Heart right ventricle (tissue), 16 donors: Measurements from ENCODE around the gene HBM. TPM values are rescaled to one million over a fixed set of nuclear protein-coding genes. Genes with fewer than 3 reads are reported as not detected.
A peak's percentile ranks its signal among the peaks of the same experiment; 100 is the strongest.
"Not testable (repeated sequence)": the region's sequence is repeated elsewhere in the genome, so short reads cannot be mapped to it uniquely, and the experiment has no call there.

Source experiments
- ATAC-seq, 8 donors: fragments of 200-7000 bp; cut with Tn5 transposase; one replicate each; pipeline ENCODE4 v1.9.1; 2020; ENCODE audit warnings: mild to moderate bottlenecking in 8 of 8, moderate library complexity in 8 of 8, moderate number of reproducible peaks in 1 of 8
- DNase-seq, 2 donors: peaks; one replicate each; pipeline ENCODE4 v3.0.0-alpha.2; 2020
- H3K27ac ChIP-seq, 10 donors: fragments of 200-600 bp; sonication (generic) in 2 of 10; one replicate each; pipeline versions ENCODE4 v1.5.0 to v1.8.0; 2020 to 2022; ENCODE audit warnings: mild to moderate bottlenecking in 3 of 10
- H3K27me3 ChIP-seq, 7 donors: fragments of 200-600 bp; one replicate each; pipeline ENCODE4 v1.8.0; 2021 to 2022; ENCODE audit warnings: mild to moderate bottlenecking in 2 of 7
- H3K36me3 ChIP-seq, 9 donors: fragments of 200-600 bp; sonication (generic) in 1 of 9; one replicate each; pipeline versions ENCODE4 v1.5.0 to v1.8.0; 2020 to 2022; ENCODE audit warnings: mild to moderate bottlenecking in 2 of 9
- H3K4me1 ChIP-seq, 9 donors: fragments of 200-600 bp; sonication (generic) in 1 of 9; one replicate each; pipeline versions ENCODE4 v1.5.0 to v1.8.0; 2020 to 2022; ENCODE audit warnings: mild to moderate bottlenecking in 4 of 9
- H3K4me3 ChIP-seq, 10 donors: fragments of 200-600 bp; sonication (generic) in 2 of 10; one replicate each; pipeline versions ENCODE4 v1.5.0 to v1.8.0; 2020 to 2022; ENCODE audit warnings: mild to moderate bottlenecking in 7 of 10, moderate library complexity in 2 of 10
- H3K9me3 ChIP-seq, 11 donors: fragments of 200-600 bp in 10 of 11; sonication (generic) in 2 of 11; one replicate each; pipeline versions ENCODE4 v1.5.0 to v1.8.0; 2013 to 2022; ENCODE audit warnings: mild to moderate bottlenecking in 2 of 11, control low read depth in 1 of 11, moderate library complexity in 1 of 11
- CTCF ChIP-seq, 9 donors: fragments of 200-600 bp; sonication (generic) in 2 of 9; IDR thresholded peaks; one replicate each; pipeline versions ENCODE4 v1.5.0 to v1.8.0; 2021 to 2022; ENCODE audit warnings: antibody characterized with exemption in 9 of 9, mild to moderate bottlenecking in 5 of 9, moderate library complexity in 1 of 9
- WGBS, 2 donors: extraction: QIAGEN DNeasy Blood & Tissue Kit; methylation state at CpG; one replicate each; pipeline ENCODE4 v1.1.7; 2013; ENCODE audit warnings: inconsistent platforms in 1 of 2; 5-methylcytosine and 5-hydroxymethylcytosine counted together
- intact Hi-C, 10 donors: fragments of 100-400 bp; cut with DNase I; formaldehyde crosslinking; loops; one replicate each; pipeline versions ENCODE4 v1.11.1 to v1.14.2; 2022
- polyA plus RNA-seq, 2 donors: library from polyadenylated mRNA; stranded (reverse); fragments of 200-250 nt; gene quantifications; one replicate each; pipeline ENCODE4 v1.2.3, GENCODE V29; 2013
- total RNA-seq, 10 donors: library from RNA; stranded (reverse); fragmentation: NEBNext Ultra II Directional in 3 of 10; extraction: Animal tissue kit (Norgen Biotek cat#: 25700) in 3 of 10; gene quantifications; one replicate each; pipeline versions ENCODE4 v1.2.1 to v1.2.4, GENCODE V29; 2021 to 2023
- donor health status: Arrhythmogenic right ventricular cardiomyopathy.
- donor health status: ischemic (EF 13 %, LVEDD 7.1; RV severe dilation, severe dysfunction).
- donor health status: healthy with polysubstance abuse.
- donor health status: DM: no; HTN: yes; CAD: no.
- donor health status: DM: no; HTN: no; CAD: no.
- donor health status: ischemic (EF 25% LVEDD 6.9; RV normal size, moderate dysfunction).
- donor health status: ischemic (EF 25% LVEDD 5.7; RV mildly dilated, moderate dysfunction).
- donor health status: healthy.
- donor health status: DM: yes; HTN: yes; CAD: no.
- donor health status: Ischemic cardiomyopathy.
- donor health status: ischemic (EF 35%, LVEDD 5.7; RV mildly dilated, moderate dysfunction).
- donor health status: nonischemic (EF 11% LVEDD 7.7; RV severe dilation, severe dysfunction).
- donor health status: DM: yes; HTN: yes; CAD: no.
- donor health status: PGD.
- donor health status: ischemic (EF 29% LVEDD 5.4; RV normal size, mild dysfunction).
- donor health status: nonischemic (EF 23%, LVEDD 6.1; RV moderate dilation, normal function).

The HBM gene
- total and polyA plus RNA-seq, 12 donors, result 0.56 to 0.61 TPM; not detected in 10

GRCh38 chr16:160691-161190, 5.0 kb upstream of the HBM start:
- peaks cover 0 to 9% (median 8%) of the 10 kb centered on the region in 9 donors for H3K4me1 ChIP-seq
- TF ChIP-seq CTCF (IDR thresholded peaks at IDR 0.05), result no peak
- DNase-seq (no peak), ATAC-seq (no peak)
- H3K36me3 ChIP-seq, result no peaks in the 10 kb centered on the region
- H3K27me3 ChIP-seq, result peaks cover 4 to 60% (median 47%) of the 10 kb centered on the region in 7 donors
- WGBS, 2 donors, result 61 to 63% methylated on average over 16 to 18 of the region's 18 CpGs
- intact Hi-C loops, result no loop called here
- H3K4me3 ChIP-seq, result no peak overlapping the region
- no peak overlapping the region for H3K27ac ChIP-seq
- no peaks in the 10 kb centered on the region for H3K9me3 ChIP-seq

- ATAC-seq, result no peak
- Histone ChIP-seq H3K27ac (no peak overlapping the region), H3K27me3 (peaks cover 19 to 60% (median 47%) of the 10 kb centered on the region in 7 donors), H3K9me3 (no peaks in the 10 kb centered on the region), H3K4me1 (peaks cover 0 to 20% (median 18%) of the 10 kb centered on the region in 9 donors), H3K4me3 (no peak overlapping the region), H3K36me3 (no peaks in the 10 kb centered on the region)
- intact Hi-C loops, result no loop called here
- no peak for TF ChIP-seq CTCF (IDR thresholded peaks at IDR 0.05)
- DNase-seq, result no peak
- 85 to 87% methylated on average over 13 of the region's 13 CpGs for WGBS, 2 donors
Measured at GRCh38 chr16:162271-162991, 3.3 kb upstream of the HBM start.

- WGBS, 2 donors, result 86 to 97% methylated on average over 6 to 10 of the region's 10 CpGs
- H3K36me3 ChIP-seq, DNase-seq, H3K27ac ChIP-seq, ATAC-seq, intact Hi-C loops, H3K9me3 ChIP-seq, H3K4me3 ChIP-seq: not testable (repeated sequence)
- Histone ChIP-seq H3K4me1 (peaks cover 0 to 20% (median 18%) of the 10 kb centered on the region in 9 donors), H3K27me3 (peaks cover 26 to 60% (median 53%) of the 10 kb centered on the region in 7 donors)
Measured at GRCh38 chr16:163139-163538, 2.6 kb upstream of the HBM start.

- peak in 2 of 8 donors; percentile 23 to 37 for ATAC-seq
- intact Hi-C loops, DNase-seq, H3K27ac ChIP-seq, H3K4me3 ChIP-seq, H3K9me3 ChIP-seq, H3K36me3 ChIP-seq: not testable (repeated sequence)
- WGBS, 2 donors, result 17 to 33% methylated on average over 1 to 2 of the region's 3 CpGs
- Histone ChIP-seq H3K27me3 (peaks cover 31 to 63% (median 59%) of the 10 kb centered on the region in 7 donors), H3K4me1 (peaks cover 0 to 20% (median 18%) of the 10 kb centered on the region in 9 donors)
Measured at GRCh38 chr16:163696-164095, 2.1 kb upstream of the HBM start.

GRCh38 chr16:164134-164823, 1.5 kb upstream of the HBM start:
- Histone ChIP-seq H3K4me1 (peaks cover 0 to 20% (median 18%) of the 10 kb centered on the region in 9 donors), H3K27me3 (peaks cover 37 to 67% (median 63%) of the 10 kb centered on the region in 7 donors)
- DNase-seq, intact Hi-C loops, H3K9me3 ChIP-seq, H3K4me3 ChIP-seq, H3K36me3 ChIP-seq, H3K27ac ChIP-seq, ATAC-seq: not testable (repeated sequence)
- 4% methylated on average over 12 of the region's 80 CpGs; no CpG with 5 or more reads in 1 of the 2 donors for WGBS, 2 donors
